Sigmoid colon (tissue), 7 donors: ENCODE measurements around the gene FBXO44. TPM values are rescaled to one million over a fixed set of nuclear protein-coding genes. Genes with fewer than 3 reads are reported as not detected.

Experiments used
- DNase-seq: peaks from one replicate; pipeline ENCODE4 v3.0.0-alpha.2; 2019
- H3K27ac ChIP-seq, 4 donors: fragments of 200-600 bp; sonication (generic); one replicate each; pipeline ENCODE4 v1.5.1; 2016 to 2019; ENCODE audit warnings: mild to moderate bottlenecking in 1 of 4
- H3K27me3 ChIP-seq, 3 donors: fragments of 200-600 bp; sonication (generic); one replicate each; pipeline ENCODE4 v1.5.1; 2019; ENCODE audit warnings: mild to moderate bottlenecking in 1 of 3
- H3K36me3 ChIP-seq, 4 donors: fragments of 200-600 bp; sonication (generic); one replicate each; pipeline ENCODE4 v1.5.1; 2016 to 2019
- H3K4me1 ChIP-seq, 4 donors: fragments of 200-600 bp; sonication (generic); one replicate each; pipeline ENCODE4 v1.5.1; 2017 to 2019
- H3K4me3 ChIP-seq, 4 donors: fragments of 200-600 bp; sonication (generic); one replicate each; pipeline ENCODE4 v1.5.1; 2017 to 2019; ENCODE audit warnings: mild to moderate bottlenecking in 2 of 4, moderate library complexity in 1 of 4
- H3K9me3 ChIP-seq, 4 donors: fragments of 200-600 bp in 3 of 4; sonication (generic) in 3 of 4; one replicate each; pipeline versions ENCODE4 v1.5.1 to v1.6.1; 2013 to 2019
- EP300 ChIP-seq, 4 donors: sonication (generic); formaldehyde crosslinking; IDR thresholded peaks; one replicate each; pipeline ENCODE4 v1.6.1; 2017; ENCODE audit warnings: antibody characterized with exemption in 4 of 4
- POLR2A ChIP-seq, 2 donors: fragments of 450-650 bp; IDR thresholded peaks; one replicate each; pipeline ENCODE4 v1.6.1; 2016; ENCODE audit warnings: antibody characterized with exemption in 2 of 2, mild to moderate bottlenecking in 2 of 2, moderate library complexity in 2 of 2
- POLR2AphosphoS5 ChIP-seq, 4 donors: sonication (generic); formaldehyde crosslinking; IDR thresholded peaks; one replicate each; pipeline ENCODE4 v1.6.1; 2017; ENCODE audit warnings: antibody characterized with exemption in 4 of 4
- WGBS, 2 donors: extraction: QIAGEN DNeasy Blood & Tissue Kit; methylation state at CpG; one replicate each; pipeline ENCODE4 v1.1.7; 2013; 5-methylcytosine and 5-hydroxymethylcytosine counted together
- intact Hi-C: fragments of 100-400 bp; cut with DNase I; formaldehyde crosslinking; loops from one replicate; pipeline ENCODE4 v1.15.1; 2023
- polyA plus RNA-seq, 3 donors: library from polyadenylated mRNA; stranded (reverse); fragments of 200-250 nt; gene quantifications; one replicate each; pipeline ENCODE4 v1.2.3, GENCODE V29; 2013
- total RNA-seq, 4 donors: library from RNA; depleted of rRNA; stranded (reverse); fragments of >200 nt; gene quantifications; one replicate each; pipeline ENCODE4 v1.1.0, GENCODE V29; 2016
- TF ChIP-seq, protein P1 (sequence below), 4 experiments: fragments of 450-650 bp in 3 of 4; fragments of 200-600 bp in 1 of 4; IDR thresholded peaks; one replicate each; pipeline ENCODE4 v1.5.1; 2016 to 2019; ENCODE audit warnings: antibody characterized with exemption in 4 of 4, mild to moderate bottlenecking in 3 of 4, moderate library complexity in 2 of 4
- donor health status: healthy with polysubstance abuse.
- donor health status: Bipolar disorder and iron deficiency.
- donor health status: healthy.

The FBXO44 gene
- total and polyA plus RNA-seq, 7 donors: 1.6 to 27.3 (median 14.2) TPM

GRCh38 chr1:11682799-11683198 is 28.1 kb downstream of the FBXO44 start:
- no peaks in the 10 kb centered on the region for H3K36me3 ChIP-seq
- peaks cover 0 to under 1% (median 0%) of the 10 kb centered on the region in 3 donors for H3K27me3 ChIP-seq
- intact Hi-C loops: no loop called here
- no peaks in the 10 kb centered on the region for H3K9me3 ChIP-seq
- peaks cover 0 to 16% (median 12%) of the 10 kb centered on the region in 4 donors for H3K4me1 ChIP-seq
- no peak overlapping the region for H3K27ac ChIP-seq
- WGBS, 2 donors: 41 to 62% methylated on average over 1 of the region's 1 CpG
- no peak for DNase-seq
- no peak overlapping the region for H3K4me3 ChIP-seq
- TF ChIP-seq POLR2A (IDR thresholded peaks at IDR 0.05): no peak
- TF ChIP-seq, protein P1, sequence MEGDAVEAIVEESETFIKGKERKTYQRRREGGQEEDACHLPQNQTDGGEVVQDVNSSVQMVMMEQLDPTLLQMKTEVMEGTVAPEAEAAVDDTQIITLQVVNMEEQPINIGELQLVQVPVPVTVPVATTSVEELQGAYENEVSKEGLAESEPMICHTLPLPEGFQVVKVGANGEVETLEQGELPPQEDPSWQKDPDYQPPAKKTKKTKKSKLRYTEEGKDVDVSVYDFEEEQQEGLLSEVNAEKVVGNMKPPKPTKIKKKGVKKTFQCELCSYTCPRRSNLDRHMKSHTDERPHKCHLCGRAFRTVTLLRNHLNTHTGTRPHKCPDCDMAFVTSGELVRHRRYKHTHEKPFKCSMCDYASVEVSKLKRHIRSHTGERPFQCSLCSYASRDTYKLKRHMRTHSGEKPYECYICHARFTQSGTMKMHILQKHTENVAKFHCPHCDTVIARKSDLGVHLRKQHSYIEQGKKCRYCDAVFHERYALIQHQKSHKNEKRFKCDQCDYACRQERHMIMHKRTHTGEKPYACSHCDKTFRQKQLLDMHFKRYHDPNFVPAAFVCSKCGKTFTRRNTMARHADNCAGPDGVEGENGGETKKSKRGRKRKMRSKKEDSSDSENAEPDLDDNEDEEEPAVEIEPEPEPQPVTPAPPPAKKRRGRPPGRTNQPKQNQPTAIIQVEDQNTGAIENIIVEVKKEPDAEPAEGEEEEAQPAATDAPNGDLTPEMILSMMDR (IDR thresholded peaks at IDR 0.05): no peak
- TF ChIP-seq EP300 (IDR thresholded peaks at IDR 0.05): no peak
- TF ChIP-seq POLR2AphosphoS5 (IDR thresholded peaks at IDR 0.05): no peak

- WGBS, 2 donors: 54 to 65% methylated on average over 7 of the region's 7 CpGs
- DNase-seq: no peak
- no peaks in the 10 kb centered on the region for H3K9me3 ChIP-seq
- H3K4me1 ChIP-seq: peaks cover 0 to 16% (median 12%) of the 10 kb centered on the region in 4 donors
- no peak overlapping the region for H3K4me3 ChIP-seq
- H3K27ac ChIP-seq: no peak overlapping the region
- intact Hi-C loops: no loop called here
- H3K27me3 ChIP-seq: peaks cover 0 to 13% (median 4%) of the 10 kb centered on the region in 3 donors
- TF ChIP-seq, protein P1 (IDR thresholded peaks at IDR 0.05): no peak
- TF ChIP-seq POLR2A (IDR thresholded peaks at IDR 0.05) (no peak), POLR2AphosphoS5 (IDR thresholded peaks at IDR 0.05) (no peak)
- H3K36me3 ChIP-seq: no peaks in the 10 kb centered on the region
Observed at GRCh38 chr1:11684070-11684469, 29.4 kb downstream of the FBXO44 start.

GRCh38 chr1:11685210-11685752 is 30.6 kb downstream of the FBXO44 start:
- H3K36me3 ChIP-seq: no peaks in the 10 kb centered on the region
- H3K27me3 ChIP-seq: peaks cover 0 to 24% (median 4%) of the 10 kb centered on the region in 3 donors
- peaks cover 0 to 11% (median 6%) of the 10 kb centered on the region in 4 donors for H3K4me1 ChIP-seq
- no peak overlapping the region for H3K4me3 ChIP-seq
- H3K27ac ChIP-seq: no peak overlapping the region
- TF ChIP-seq, protein P1 (IDR thresholded peaks at IDR 0.05): no peak
- no peak for TF ChIP-seq POLR2A (IDR thresholded peaks at IDR 0.05)
- no peak for TF ChIP-seq POLR2AphosphoS5 (IDR thresholded peaks at IDR 0.05)
- TF ChIP-seq EP300 (IDR thresholded peaks at IDR 0.05): no peak
- no peaks in the 10 kb centered on the region for H3K9me3 ChIP-seq
- intact Hi-C loops: no loop called here
- no peak for DNase-seq
- 91 to 95% methylated on average over 7 of the region's 7 CpGs for WGBS, 2 donors

GRCh38 chr1:11688506-11688905 is 33.8 kb downstream of the FBXO44 start:
- Histone ChIP-seq H3K4me3 (no peak overlapping the region), H3K4me1 (peaks cover 0 to 19% (median 17%) of the 10 kb centered on the region in 4 donors), H3K27ac (no peak overlapping the region), H3K9me3 (no peaks in the 10 kb centered on the region), H3K27me3 (peaks cover 20 to 57% (median 27%) of the 10 kb centered on the region in 3 donors), H3K36me3 (no peaks in the 10 kb centered on the region)
- TF ChIP-seq POLR2A (IDR thresholded peaks at IDR 0.05): no peak
- TF ChIP-seq, protein P1 (IDR thresholded peaks at IDR 0.05): no peak
- TF ChIP-seq EP300 (IDR thresholded peaks at IDR 0.05): no peak
- TF ChIP-seq POLR2AphosphoS5 (IDR thresholded peaks at IDR 0.05): no peak
- intact Hi-C loops: no loop called here
- 94% methylated on average over 4 of the region's 4 CpGs for WGBS, 2 donors
- no peak for DNase-seq
